ENCODE measurements around the gene ACP5. TPM values are rescaled to one million over a fixed set of nuclear protein-coding genes. Genes with fewer than 3 reads are reported as not detected.

Gene ACP5
- total and polyA plus RNA-seq, 2 of the 8 experiments (the other 6 are each of a cell fraction or from before 2014, with no cell fraction given) = 9.0 to 14.3 TPM

- DNase-seq (ENCODE audit: low read depth in 1 of 2, low spot score in 2 of 2) = no peak
- no peak overlapping the region for H3K18ac ChIP-seq (ENCODE audit: extremely low read depth, low read length)
- ChIA-PET CTCF (ENCODE audit: partially characterized antibody) (interaction anchor here (1.2 kb wide), 1 partner anchor 135 kb away, joined by 3 read pairs; no protein-coding TSS in a partner anchor), POLR2A (ENCODE audit: partially characterized antibody) (interaction anchor here (1.5 kb wide), 1 partner anchor 59 kb away, joined by 3 read pairs; no protein-coding TSS in a partner anchor)
- no peak overlapping the region for H3K27ac ChIP-seq (ENCODE audit: low read depth, low read length)
- peaks cover 5% of the 10 kb centered on the region; the same call in 1 of the 2 replicates for H3K23me2 ChIP-seq (ENCODE audit: low read depth, low read length)
- no peak overlapping the region for H4K5ac ChIP-seq (ENCODE audit: insufficient read length, low read depth, low read length)
- H3K4me2 ChIP-seq (ENCODE audit: insufficient read depth in 1 of 2, low read depth in 2 of 2, low read length in 2 of 2) = no peak overlapping the region
- H3K14ac ChIP-seq (ENCODE audit: insufficient read length) = no peak overlapping the region
- no peak overlapping the region for H2BK5ac ChIP-seq (ENCODE audit: low read depth, low read length)
- no peaks in the 10 kb centered on the region for H3K79me1 ChIP-seq (ENCODE audit: low read depth, low read length)
- no peak overlapping the region for H2BK15ac ChIP-seq (ENCODE audit: low read length)
- H3K4me3 ChIP-seq (ENCODE audit: extremely low read depth in 1 of 4, insufficient read depth in 2 of 4, low read depth in 3 of 4, low read length in 4 of 4) = no peak overlapping the region
- H4K91ac ChIP-seq (replicated peaks; ENCODE audit: insufficient read length, low read length) = no peak overlapping the region
- H3K9ac ChIP-seq (replicated peaks in 1 of 4; ENCODE audit: extremely low read depth in 1 of 4, low read depth in 3 of 4, low read length in 3 of 4) = no peak overlapping the region
- no peaks in the 10 kb centered on the region for H4K20me1 ChIP-seq (replicated peaks in 1 of 2; ENCODE audit: control insufficient read depth in 1 of 2, insufficient read depth in 2 of 2, low read length in 2 of 2)
- 87% methylated on average over 3 of the region's 3 CpGs; no CpG with 5 or more reads in 1 of the 2 experiments for WGBS, 2 experiments (ENCODE audit: extremely low coverage in 1 of 2, insufficient coverage in 1 of 2, insufficient read length in 1 of 2, insufficient replicate concordance in 2 of 2, low coverage in 1 of 2, low lambda C conversion rate in 2 of 2, missing lambda C conversion rate in 1 of 2)
- H2BK120ac ChIP-seq (replicated peaks; ENCODE audit: low read depth, low read length) = no peak overlapping the region
- no peak for FAIRE-seq
- H2AK5ac ChIP-seq (ENCODE audit: low read depth, low read length) = no peak overlapping the region
- peak in 1 of 2 experiments; percentile 70; a peak in 1 of 4 replicates for TF ChIP-seq HDAC2 (IDR thresholded peaks at IDR 0.05; ENCODE audit: borderline replicate concordance in 1 of 2, low read depth in 2 of 2, low read length in 2 of 2)
- no peak for TF ChIP-seq SUZ12 (IDR thresholded peaks at IDR 0.05; ENCODE audit: low read length)
- TF ChIP-seq KDM1A (IDR thresholded peaks at IDR 0.05; ENCODE audit: borderline replicate concordance, low read length) = peak; percentile 86
- no peak overlapping the region for H2BK12ac ChIP-seq (ENCODE audit: low read depth, low read length)
- no peak overlapping the region for H2AFZ ChIP-seq (ENCODE audit: low read length)
- H3K9me3 ChIP-seq (ENCODE audit: insufficient read depth in 2 of 2, low read depth in 1 of 2, low read length in 1 of 2) = no peaks in the 10 kb centered on the region
- no peaks in the 10 kb centered on the region for H3K79me2 ChIP-seq (ENCODE audit: control insufficient read depth in 1 of 2, insufficient read depth in 2 of 2, low read length in 2 of 2)
- peaks cover 4 to 20% (median 16%) of the 10 kb centered on the region in 4 experiments for H3K4me1 ChIP-seq (replicated peaks in 1 of 4; ENCODE audit: control insufficient read depth in 3 of 4, insufficient read depth in 4 of 4, low read length in 3 of 4)
- H3K27me3 ChIP-seq (replicated peaks in 1 of 4; ENCODE audit: control insufficient read depth in 3 of 4, extremely low read depth in 1 of 4, insufficient read depth in 3 of 4, low read length in 3 of 4) = no peaks in the 10 kb centered on the region
- no peak overlapping the region for H4K8ac ChIP-seq (ENCODE audit: extremely low read depth, insufficient read depth, low read length)
- H3K4ac ChIP-seq (replicated peaks; ENCODE audit: insufficient read length, low read depth, low read length) = no peak overlapping the region
- H3K56ac ChIP-seq (replicated peaks; ENCODE audit: insufficient read length, low read depth, low read length) = no peak overlapping the region
- no peak overlapping the region for H2BK20ac ChIP-seq (ENCODE audit: low read length)
- no peaks in the 10 kb centered on the region for H3K36me3 ChIP-seq (ENCODE audit: control insufficient read depth in 2 of 4, insufficient read depth in 4 of 4, low read length in 3 of 4)
- H3K23ac ChIP-seq (ENCODE audit: insufficient read length) = no peak overlapping the region
Measured at GRCh38 chr19:11541238-11541637, 36.2 kb downstream of the ACP5 start.

Measured in H1 (cell line).